Endothelial cell of umbilical vein (primary cell): ENCODE results near the gene SIM1. TPM values are rescaled to one million over a fixed set of nuclear protein-coding genes. Genes with fewer than 3 reads are reported as not detected.

Experiments
- BruUV-seq: library from RNA; stranded (reverse); fragments of 400-500 nt; replicated peaks from 2 replicates; lab custom pipeline; 2021; lab: Mats Ljungman, UMichigan
- CTCF ChIA-PET: fragments of 300-600, 350-600 bp; sonication (Branson Sonifier 250); formaldehyde crosslinking; loops from one replicate; lab custom pipeline; 2021; ENCODE audit warnings: antibody characterized with exemption, inconsistent platforms; lab: Charles Lee
- POLR2A ChIA-PET: fragments of 300-600, 350-600 bp; sonication (Branson Sonifier 250); formaldehyde crosslinking; loops from one replicate; lab custom pipeline; 2021; ENCODE audit warnings: antibody characterized with exemption, inconsistent platforms; lab: Charles Lee
- DNase-seq: peaks from one replicate; pipeline ENCODE4 v3.0.0-alpha.2; 2011; ENCODE audit warnings: low read depth, low spot score
- FAIRE-seq: peaks from 2 replicates; lab custom pipeline; 2011; peaks lifted over from hg19 to GRCh38; lab: Jason Lieb, UNC
- H2AFZ ChIP-seq: 2 replicates; pipeline ENCODE4 v1.6.0; 2012; ENCODE audit warnings: low read depth, low read length, control low read depth, inconsistent platforms
- H3K27ac ChIP-seq: 2 replicates; pipeline ENCODE4 v1.5.1; 2011; ENCODE audit warnings: low read depth, mild to moderate bottlenecking, control low read depth, low read length, moderate library complexity; ENCODE audit not compliant: insufficient read depth
- H3K27me3 ChIP-seq, 2 experiments: 2 replicates each; pipeline versions ENCODE4 v1.6.0 to v1.6.1; 2011; ENCODE audit warnings: low read length in 2 of 2, mixed read lengths in 1 of 2; ENCODE audit not compliant: control insufficient read depth in 2 of 2, insufficient read depth in 2 of 2
- H3K36me3 ChIP-seq, 2 experiments: 2 replicates in 1 of 2; 3 replicates in 1 of 2; pipeline ENCODE4 v1.5.1; 2011; ENCODE audit warnings: low read length in 2 of 2, mild to moderate bottlenecking in 1 of 2, moderate library complexity in 1 of 2; ENCODE audit not compliant: control insufficient read depth in 2 of 2, insufficient read depth in 2 of 2; ENCODE audit errors: extremely low read depth in 1 of 2
- H3K4me1 ChIP-seq: 3 replicates; pipeline ENCODE4 v1.5.1; 2011; ENCODE audit warnings: mild to moderate bottlenecking, low read length; ENCODE audit not compliant: control insufficient read depth, insufficient read depth; ENCODE audit errors: extremely low read depth
- H3K4me2 ChIP-seq: 2 replicates; pipeline ENCODE4 v1.6.1; 2011; ENCODE audit warnings: low read length, control low read depth, mixed read lengths; ENCODE audit not compliant: insufficient read depth
- H3K4me3 ChIP-seq, 3 experiments: fragments of 200-600 bp in 1 of 3; sonication (generic), shearing (Covaris generic) in 1 of 3; replicated peaks in 1 of 3; 2 replicates each; pipeline ENCODE4 v1.5.1; 2011 to 2016; ENCODE audit warnings: control low read depth in 3 of 3, low read length in 3 of 3, mild to moderate bottlenecking in 2 of 3, inconsistent platforms in 1 of 3, low read depth in 1 of 3, moderate library complexity in 1 of 3; ENCODE audit not compliant: insufficient read depth in 1 of 3
- H3K79me2 ChIP-seq: 2 replicates; pipeline ENCODE4 v1.6.0; 2012; ENCODE audit warnings: low read length, inconsistent platforms; ENCODE audit not compliant: control insufficient read depth, insufficient read depth
- H3K9ac ChIP-seq: replicated peaks from 2 replicates; pipeline ENCODE3; 2011; ENCODE audit warnings: low read length, control low read depth; ENCODE audit not compliant: insufficient read depth; ENCODE audit errors: extremely low read depth
- H3K9me1 ChIP-seq: replicated peaks from 3 replicates; pipeline ENCODE4 v1.6.0; 2011; ENCODE audit warnings: mild to moderate bottlenecking, low read length; ENCODE audit not compliant: control insufficient read depth, insufficient read depth; ENCODE audit errors: extremely low read depth
- H3K9me3 ChIP-seq: replicated peaks from 2 replicates; pipeline ENCODE4 v1.5.1; 2012; ENCODE audit warnings: low read length, inconsistent platforms; ENCODE audit not compliant: control insufficient read depth, insufficient read depth
- H4K20me1 ChIP-seq: replicated peaks from 2 replicates; pipeline ENCODE3; 2011; ENCODE audit warnings: mild to moderate bottlenecking, low read length; ENCODE audit not compliant: control insufficient read depth, insufficient read depth; ENCODE audit errors: extremely low read depth
- EZH2 ChIP-seq: IDR thresholded peaks from 2 replicates; pipeline ENCODE4 v1.6.1; 2012; ENCODE audit warnings: borderline replicate concordance, low read depth, mild to moderate bottlenecking, moderate library complexity, low read length, inconsistent platforms; ENCODE audit not compliant: severe bottlenecking
- GATA2 ChIP-seq: IDR thresholded peaks from 2 replicates; pipeline ENCODE4 v1.7.0; 2011; ENCODE audit warnings: low read depth, mild to moderate bottlenecking, moderate library complexity, mixed read lengths, low read length; ENCODE audit not compliant: insufficient read length, insufficient read depth
- MAX ChIP-seq: IDR thresholded peaks from 2 replicates; pipeline ENCODE4 v1.6.1; 2011; ENCODE audit not compliant: insufficient read depth, insufficient read length
- POLR2A ChIP-seq: IDR thresholded peaks from 2 replicates; pipeline ENCODE4 v1.6.1; 2012; ENCODE audit warnings: low read depth, mild to moderate bottlenecking, control low read depth, low read length
- POLR2AphosphoS5 ChIP-seq: IDR thresholded peaks from 2 replicates; pipeline ENCODE4 v1.6.1; 2012; ENCODE audit warnings: low read depth, mild to moderate bottlenecking, control low read depth, low read length, moderate library complexity; ENCODE audit not compliant: insufficient read depth
- dilution Hi-C: fragments of 300-500 bp; cut with MboI; formaldehyde crosslinking; loops from one replicate; pipeline ENCODE4 v1.15.0; 2019; ENCODE audit warnings: low sequenced_read_pairs; ENCODE audit not compliant: extremely low pct_ligation_motif_present
- intact Hi-C: fragments of 100-400 bp; cut with micrococcal nuclease; formaldehyde crosslinking; loops from one replicate; pipeline ENCODE4 v1.10.0; 2022
- polyA plus RNA-seq, 4 experiments: library from polyadenylated mRNA; depleted of rRNA in 3 of 4; stranded (reverse) in 3 of 4; unstranded in 1 of 4; fragments of >200 nt; gene quantifications; 2 replicates each; pipeline versions ENCODE4 v1.2.1 to v1.2.3, GENCODE V29; 2011 to 2012; ENCODE audit warnings: missing spikeins in 1 of 4
- total RNA-seq: library from RNA; stranded (reverse); gene quantifications from 2 replicates; pipeline ENCODE4 v1.2.3, GENCODE V29; 2021

SIM1 gene
- total and polyA plus RNA-seq, 2 donors (not counting 3 experiments of a cell fraction or from before 2014, with no cell fraction given), result 0.14 to 0.29 TPM

DNA sequence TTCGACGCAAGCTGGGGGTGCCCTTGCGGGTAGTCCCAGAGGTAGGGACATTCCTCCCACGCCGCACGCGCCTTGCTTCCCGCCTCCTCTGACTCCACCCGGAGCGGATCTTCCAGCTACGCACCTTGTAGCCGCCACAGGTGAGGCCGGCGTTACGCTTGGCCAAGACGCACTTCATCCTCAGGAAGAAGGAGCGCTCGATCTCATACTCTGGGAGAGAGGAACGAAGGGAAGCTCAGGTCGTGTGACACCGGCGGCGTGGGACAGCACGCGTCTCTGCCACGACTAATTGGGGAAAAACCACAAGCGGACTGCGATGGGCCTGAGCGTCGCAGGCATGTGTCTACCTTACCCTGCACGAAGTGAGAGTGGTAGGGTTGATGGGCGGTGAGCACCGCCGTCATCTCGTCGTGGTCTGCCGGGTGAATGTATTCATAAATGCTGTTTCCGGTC lies 15.5 kb downstream of the SIM1 start:
- Histone ChIP-seq H3K4me2 (no peak overlapping the region), H2AFZ (no peak overlapping the region), H3K9me3 (no peaks in the 10 kb centered on the region), H4K20me1 (no peaks in the 10 kb centered on the region), H3K27ac (no peak overlapping the region), H3K9me1 (no peaks in the 10 kb centered on the region), H3K4me3 (no peak overlapping the region), H3K79me2 (no peaks in the 10 kb centered on the region), H3K4me1 (peaks cover 15% of the 10 kb centered on the region), H3K36me3 (no peaks in the 10 kb centered on the region), H3K9ac (no peak overlapping the region), H3K27me3 (peaks cover 56 to 75% of the 10 kb centered on the region in 2 experiments)
- TF ChIP-seq POLR2A (no peak), GATA2 (no peak), MAX (no peak), POLR2AphosphoS5 (no peak), EZH2 (peak; percentile 56)
- DNase-seq, result no peak
- intact Hi-C loops, result no loop called here
- CTCF ChIA-PET, result interaction anchor here (2.3 to 3.0 kb wide), 2 partner anchors 12 to 273 kb away, joined by 10 to 17 read pairs; no protein-coding TSS in a partner anchor
- dilution Hi-C loops, result no loop called here
- POLR2A ChIA-PET, result no interaction called here
- no TSS peak for BruUV-seq
- FAIRE-seq, result no peak

GRCh38 chr6:100447900-100448748 lies 16.6 kb downstream of the SIM1 start:
- H3K27ac ChIP-seq, result no peak overlapping the region
- TF ChIP-seq POLR2A (no peak), EZH2 (peak; percentile 40)
- H2AFZ ChIP-seq, result no peak overlapping the region
- H3K9ac ChIP-seq, result no peak overlapping the region
- no peaks in the 10 kb centered on the region for H4K20me1 ChIP-seq
- H3K4me3 ChIP-seq, result no peak overlapping the region
- H3K9me1 ChIP-seq, result no peaks in the 10 kb centered on the region
- BruUV-seq, result no TSS peak
- POLR2A ChIA-PET, result no interaction called here
- intact Hi-C loops, result no loop called here
- CTCF ChIA-PET, result interaction anchor here (1.4 to 3.0 kb wide), 3 partner anchors 13 to 271 kb away, joined by 4 to 17 read pairs (median 10); no protein-coding TSS in a partner anchor
- dilution Hi-C loops, result no loop called here
- no peaks in the 10 kb centered on the region for H3K9me3 ChIP-seq
- H3K36me3 ChIP-seq, result no peaks in the 10 kb centered on the region
- peaks cover 11% of the 10 kb centered on the region for H3K4me1 ChIP-seq
- peak overlapping the region; percentile 44 for H3K4me2 ChIP-seq
- H3K79me2 ChIP-seq, result no peaks in the 10 kb centered on the region
- DNase-seq, result no peak
- no peak for FAIRE-seq
- H3K27me3 ChIP-seq, result peaks cover 45 to 64% of the 10 kb centered on the region in 2 experiments
